Measurements from ENCODE around the gene SNRPB2.

SNRPB2 gene

GRCh38 chr20:16729565-16730460 lies at the start of gene SNRPB2:
TSS of gene SNRPB2 (plus strand) at chr20:16730026. CDS start at chr20:16731703, 1,677 bp downstream.
- DNase-seq: peak; percentile 86

- no peak for DNase-seq
Observed at GRCh38 chr20:16684416-16684815, 45.4 kb upstream of the SNRPB2 start.

- DNase-seq: no peak
Observed at GRCh38 chr20:16689906-16690305, 39.9 kb upstream of the SNRPB2 start.

GRCh38 chr20:16691381-16691780 lies 38.4 kb upstream of the SNRPB2 start:
- no peak for DNase-seq

- DNase-seq: no peak
Observed at GRCh38 chr20:16692009-16692408, 37.8 kb upstream of the SNRPB2 start.

- no peak for DNase-seq
Observed at GRCh38 chr20:16692442-16692841, 37.4 kb upstream of the SNRPB2 start.

GRCh38 chr20:16693278-16693677 lies 36.5 kb upstream of the SNRPB2 start:
- no peak for DNase-seq

GRCh38 chr20:16694161-16694560 lies 35.7 kb upstream of the SNRPB2 start:
- DNase-seq: no peak

- no peak for DNase-seq
Observed at GRCh38 chr20:16695628-16696027, 34.2 kb upstream of the SNRPB2 start.

- no peak for DNase-seq
Observed at GRCh38 chr20:16699293-16699692, 30.5 kb upstream of the SNRPB2 start.

GRCh38 chr20:16701296-16701695 lies 28.5 kb upstream of the SNRPB2 start:
- no peak for DNase-seq

- no peak for DNase-seq
Observed at GRCh38 chr20:16703570-16703969, 26.3 kb upstream of the SNRPB2 start.

GRCh38 chr20:16707674-16708073 lies 22.2 kb upstream of the SNRPB2 start:
- no peak for DNase-seq

- peak; percentile 3 for DNase-seq
Observed at GRCh38 chr20:16708602-16709001, 21.2 kb upstream of the SNRPB2 start.

- no peak for DNase-seq
Observed at GRCh38 chr20:16709017-16709416, 20.8 kb upstream of the SNRPB2 start.

- no peak for DNase-seq
Observed at GRCh38 chr20:16710781-16711180, 19.0 kb upstream of the SNRPB2 start.

GRCh38 chr20:16711661-16712258 lies 18.1 kb upstream of the SNRPB2 start:
- no peak for DNase-seq

- DNase-seq: no peak
Observed at GRCh38 chr20:16712511-16712947, 17.3 kb upstream of the SNRPB2 start.

GRCh38 chr20:16713066-16713465 lies 16.8 kb upstream of the SNRPB2 start:
- no peak for DNase-seq

- no peak for DNase-seq
Observed at GRCh38 chr20:16714242-16714641, 15.6 kb upstream of the SNRPB2 start.

GRCh38 chr20:16714751-16715150 lies 15.1 kb upstream of the SNRPB2 start:
- DNase-seq: no peak

GRCh38 chr20:16719421-16719820 lies 10.4 kb upstream of the SNRPB2 start:
- no peak for DNase-seq

- no peak for DNase-seq
Observed at GRCh38 chr20:16729080-16729479, 746 bp upstream of the SNRPB2 start.

GRCh38 chr20:16732506-16733152 lies 2.8 kb downstream of the SNRPB2 start:
- no peak for DNase-seq
